Measurements from ENCODE around the gene TAF11L9. TPM values are rescaled to one million over a fixed set of nuclear protein-coding genes. Genes with fewer than 3 reads are reported as not detected.
"Not testable (repeated sequence)": the region's sequence is repeated elsewhere in the genome, so short reads cannot be mapped to it uniquely, and the experiment has no call there.

Gene TAF11L9
- total RNA-seq, 1 donor, result not detected

- TF ChIP-seq, protein P1, sequence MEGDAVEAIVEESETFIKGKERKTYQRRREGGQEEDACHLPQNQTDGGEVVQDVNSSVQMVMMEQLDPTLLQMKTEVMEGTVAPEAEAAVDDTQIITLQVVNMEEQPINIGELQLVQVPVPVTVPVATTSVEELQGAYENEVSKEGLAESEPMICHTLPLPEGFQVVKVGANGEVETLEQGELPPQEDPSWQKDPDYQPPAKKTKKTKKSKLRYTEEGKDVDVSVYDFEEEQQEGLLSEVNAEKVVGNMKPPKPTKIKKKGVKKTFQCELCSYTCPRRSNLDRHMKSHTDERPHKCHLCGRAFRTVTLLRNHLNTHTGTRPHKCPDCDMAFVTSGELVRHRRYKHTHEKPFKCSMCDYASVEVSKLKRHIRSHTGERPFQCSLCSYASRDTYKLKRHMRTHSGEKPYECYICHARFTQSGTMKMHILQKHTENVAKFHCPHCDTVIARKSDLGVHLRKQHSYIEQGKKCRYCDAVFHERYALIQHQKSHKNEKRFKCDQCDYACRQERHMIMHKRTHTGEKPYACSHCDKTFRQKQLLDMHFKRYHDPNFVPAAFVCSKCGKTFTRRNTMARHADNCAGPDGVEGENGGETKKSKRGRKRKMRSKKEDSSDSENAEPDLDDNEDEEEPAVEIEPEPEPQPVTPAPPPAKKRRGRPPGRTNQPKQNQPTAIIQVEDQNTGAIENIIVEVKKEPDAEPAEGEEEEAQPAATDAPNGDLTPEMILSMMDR (IDR thresholded peaks at IDR 0.05; ENCODE audit: insufficient read depth, low read length), result no peak
- no peak for DNase-seq (ENCODE audit: low read depth)
- H3K4me3 ChIP-seq (ENCODE audit: low read depth, low read length), result no peak overlapping the region
These were observed 10.8 kb upstream of the TAF11L9 start for GRCh38 chr5:17604951-17605350.

DNA sequence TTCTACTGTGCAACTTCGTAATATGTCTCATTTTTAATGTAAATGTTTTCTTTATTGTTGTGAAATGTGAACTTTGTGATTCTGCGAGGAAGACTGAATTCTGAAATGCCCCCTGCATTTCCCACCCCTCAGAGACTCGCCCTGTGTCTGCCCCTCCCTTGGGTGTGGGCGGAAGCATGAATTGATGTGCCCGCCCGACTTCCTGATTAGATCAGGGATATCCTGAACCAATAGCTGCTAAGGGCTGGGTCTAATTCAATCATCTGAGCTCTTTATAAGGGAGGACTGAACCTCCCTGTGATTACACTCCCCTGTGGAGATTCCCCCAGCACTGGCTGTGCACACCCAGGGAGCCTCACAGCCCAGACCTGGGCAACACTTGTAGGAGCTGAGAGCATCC, 9.7 kb upstream of the TAF11L9 start, which contains the start of gene TAF11L11:
Gene TAF11L11 (plus strand): TSS at position 304 of the 400 bp plus-strand sequence.
- H3K4me3 ChIP-seq (ENCODE audit: low read depth, low read length); DNase-seq (ENCODE audit: low read depth): not testable (repeated sequence)

GRCh38 chr5:17597728-17598127, 3.5 kb upstream of the TAF11L9 start, which contains the start of gene TAF11L10:
Gene TAF11L10, minus strand, starts transcription at chr5:17597828.
- DNase-seq (ENCODE audit: low read depth); H3K4me3 ChIP-seq (ENCODE audit: low read depth, low read length): not testable (repeated sequence)

GRCh38 chr5:17590860-17591259, 3.3 kb downstream of the TAF11L9 start, which contains the start of gene TAF11L8:
Gene TAF11L8, minus strand, starts transcription at chr5:17590960.
- H3K4me3 ChIP-seq (ENCODE audit: low read depth, low read length); DNase-seq (ENCODE audit: low read depth): not testable (repeated sequence)

GRCh38 chr5:17585658-17586057, 8.5 kb downstream of the TAF11L9 start, which contains the start of gene TAF11L7:
Gene TAF11L7, minus strand, starts transcription at chr5:17585758.
- not testable (repeated sequence) for DNase-seq (ENCODE audit: low read depth); H3K4me3 ChIP-seq (ENCODE audit: low read depth, low read length)

Small RNA genes lying within 50 kb of the gene (small RNA-seq; reads per million reads assigned to genes)
- gene AC233724.3 (not detected), gene AC233724.4 (not detected), gene AC233724.6 (not detected), gene AC233724.7 (not detected)

Other genes starting within 250 kb of the TAF11L9 start
- gene TAF11L2, start 96.2 kb downstream of the TAF11L9 start, total RNA-seq (ENCODE audit: low replicate concordance), result not detected in 2 replicates
- not detected in 2 replicates for gene TAF11L3, start 76.0 kb downstream of the TAF11L9 start, total RNA-seq (ENCODE audit: low replicate concordance)
- gene TAF11L4, start 72.6 kb downstream of the TAF11L9 start, total RNA-seq (ENCODE audit: low replicate concordance), result not detected in 2 replicates
- gene TAF11L5, start 69.2 kb downstream of the TAF11L9 start, total RNA-seq (ENCODE audit: low replicate concordance), result not detected in 2 replicates
- gene TAF11L6, start 65.7 kb downstream of the TAF11L9 start, total RNA-seq (ENCODE audit: low replicate concordance), result not detected in 2 replicates
- not detected in 2 replicates for gene TAF11L7, start 8.6 kb downstream of the TAF11L9 start, total RNA-seq (ENCODE audit: low replicate concordance)
- not detected in 2 replicates for gene TAF11L8, start 3.4 kb downstream of the TAF11L9 start, total RNA-seq (ENCODE audit: low replicate concordance)
- not detected in 2 replicates for gene TAF11L10, start 3.4 kb upstream of the TAF11L9 start, total RNA-seq (ENCODE audit: low replicate concordance)
- gene TAF11L11, start 9.8 kb upstream of the TAF11L9 start, total RNA-seq (ENCODE audit: low replicate concordance), result not detected in 2 replicates
- not detected in 2 replicates for gene TAF11L12, start 16.0 kb upstream of the TAF11L9 start, total RNA-seq (ENCODE audit: low replicate concordance)
- not detected in 2 replicates for gene TAF11L13, start 37.7 kb upstream of the TAF11L9 start, total RNA-seq (ENCODE audit: low replicate concordance)
- not detected in 2 replicates for gene TAF11L14, start 40.1 kb upstream of the TAF11L9 start, total RNA-seq (ENCODE audit: low replicate concordance)